Colonic mucosa (tissue), 4 donors: ENCODE measurements around the gene SRGAP1. TPM values are rescaled to one million over a fixed set of nuclear protein-coding genes. Genes with fewer than 3 reads are reported as not detected.

Experiments used
- DNase-seq: peaks from one replicate; pipeline ENCODE4 v3.0.0-alpha.2; 2020
- H3K27ac ChIP-seq: fragments of 200-600 bp; one replicate; pipeline ENCODE4 v1.8.0; 2021
- H3K27me3 ChIP-seq: fragments of 200-600 bp; one replicate; pipeline ENCODE4 v1.8.0; 2021
- H3K36me3 ChIP-seq: fragments of 200-600 bp; one replicate; pipeline ENCODE4 v1.8.0; 2021
- H3K4me1 ChIP-seq: fragments of 200-600 bp; one replicate; pipeline ENCODE4 v1.8.0; 2021; ENCODE audit warnings: mild to moderate bottlenecking
- H3K4me3 ChIP-seq: fragments of 200-600 bp; one replicate; pipeline ENCODE4 v1.8.0; 2021
- H3K9ac ChIP-seq, 2 donors: one replicate each; pipeline ENCODE4 v1.7.0; 2013; ENCODE audit warnings: control low read depth in 2 of 2, low read depth in 2 of 2, low read length in 2 of 2
- H3K9me3 ChIP-seq: fragments of 200-600 bp; one replicate; pipeline ENCODE4 v1.8.0; 2021
- CTCF ChIP-seq: fragments of 200-600 bp; IDR thresholded peaks from one replicate; pipeline ENCODE4 v1.8.0; 2022; ENCODE audit warnings: antibody characterized with exemption, mild to moderate bottlenecking
- intact Hi-C: fragments of 100-400 bp; cut with DNase I; formaldehyde crosslinking; loops from one replicate; pipeline ENCODE4 v1.14.1; 2022
- total RNA-seq, 2 donors: library from RNA; stranded (reverse); fragmentation: NEBNext Ultra II Directional in 1 of 2; extraction: Animal tissue kit (Norgen Biotek cat#: 25700) in 1 of 2; gene quantifications; one replicate each; pipeline ENCODE4 v1.2.1, GENCODE V29; 2021
- donor health status: healthy.
- donor health status: DM: no; HTN: no; CAD: no.
- donor health status: DM: no; HTN: no; CAD: no.

Gene SRGAP1
- total RNA-seq, 2 donors from 2014 or later, result 8.7 to 9.8 TPM

GRCh38 chr12:63843721-63844390, 644 bp upstream of the SRGAP1 start:
- DNase-seq, result peak; percentile 92
- H3K27me3 ChIP-seq, result no peaks in the 10 kb centered on the region
- TF ChIP-seq CTCF, result peak; percentile 91
- H3K9me3 ChIP-seq, result no peaks in the 10 kb centered on the region
- H3K4me3 ChIP-seq, result peak overlapping the region; percentile 67
- H3K27ac ChIP-seq, result peak overlapping the region; percentile 78
- no peaks in the 10 kb centered on the region for H3K4me1 ChIP-seq
- H3K9ac ChIP-seq, result peak overlapping the region; percentile 95
- intact Hi-C loops, result loop anchor here (2.0 to 10.0 kb wide), 3 partner anchors 91 to 337 kb away; no protein-coding TSS in a partner anchor
- H3K36me3 ChIP-seq, result no peaks in the 10 kb centered on the region

GRCh38 chr12:63845726-63846125, 1.2 kb downstream of the SRGAP1 start:
- Histone ChIP-seq H3K4me3 (peak overlapping the region; percentile 67), H3K4me1 (peaks cover 3% of the 10 kb centered on the region), H3K9ac (peak overlapping the region in 1 of 2 donors; percentile 63), H3K9me3 (no peaks in the 10 kb centered on the region), H3K36me3 (no peaks in the 10 kb centered on the region), H3K27ac (peak overlapping the region; percentile 22), H3K27me3 (no peaks in the 10 kb centered on the region)
- no peak for TF ChIP-seq CTCF
- intact Hi-C loops, result loop anchor here (10.0 kb wide), 2 partner anchors 89 to 239 kb away; no protein-coding TSS in a partner anchor
- peak; percentile 52 for DNase-seq

- no peak for DNase-seq
- no peaks in the 10 kb centered on the region for H3K27me3 ChIP-seq
- peaks cover 3% of the 10 kb centered on the region for H3K4me1 ChIP-seq
- H3K9ac ChIP-seq, result peak overlapping the region in 1 of 2 donors; percentile 63
- H3K36me3 ChIP-seq, result no peaks in the 10 kb centered on the region
- intact Hi-C loops, result loop anchor here (10.0 kb wide), 2 partner anchors 88 to 238 kb away; no protein-coding TSS in a partner anchor
- H3K27ac ChIP-seq, result peak overlapping the region; percentile 22
- TF ChIP-seq CTCF, result no peak
- H3K9me3 ChIP-seq, result no peaks in the 10 kb centered on the region
- no peak overlapping the region for H3K4me3 ChIP-seq
Observed at GRCh38 chr12:63846238-63846967, 1.9 kb downstream of the SRGAP1 start.

GRCh38 chr12:63848450-63848849, 4.0 kb downstream of the SRGAP1 start:
- no peaks in the 10 kb centered on the region for H3K9me3 ChIP-seq
- TF ChIP-seq CTCF, result no peak
- no peaks in the 10 kb centered on the region for H3K27me3 ChIP-seq
- intact Hi-C loops, result loop anchor here (10.0 kb wide), 2 partner anchors 86 to 236 kb away; no protein-coding TSS in a partner anchor
- H3K4me1 ChIP-seq, result peaks cover 3% of the 10 kb centered on the region
- no peak for DNase-seq
- no peaks in the 10 kb centered on the region for H3K36me3 ChIP-seq
- no peak overlapping the region for H3K4me3 ChIP-seq
- H3K27ac ChIP-seq, result no peak overlapping the region
- H3K9ac ChIP-seq, result no peak overlapping the region

- Histone ChIP-seq H3K27ac (no peak overlapping the region), H3K36me3 (no peaks in the 10 kb centered on the region), H3K9me3 (no peaks in the 10 kb centered on the region), H3K9ac (no peak overlapping the region), H3K4me3 (no peak overlapping the region), H3K4me1 (peaks cover 3% of the 10 kb centered on the region), H3K27me3 (no peaks in the 10 kb centered on the region)
- TF ChIP-seq CTCF, result no peak
- intact Hi-C loops, result loop anchor here (10.0 kb wide), 2 partner anchors 86 to 236 kb away; no protein-coding TSS in a partner anchor
- DNase-seq, result no peak
Observed at GRCh38 chr12:63849106-63849620, 4.7 kb downstream of the SRGAP1 start.
